Measurements from ENCODE around the gene XXYLT1.

Gene XXYLT1

DNA sequence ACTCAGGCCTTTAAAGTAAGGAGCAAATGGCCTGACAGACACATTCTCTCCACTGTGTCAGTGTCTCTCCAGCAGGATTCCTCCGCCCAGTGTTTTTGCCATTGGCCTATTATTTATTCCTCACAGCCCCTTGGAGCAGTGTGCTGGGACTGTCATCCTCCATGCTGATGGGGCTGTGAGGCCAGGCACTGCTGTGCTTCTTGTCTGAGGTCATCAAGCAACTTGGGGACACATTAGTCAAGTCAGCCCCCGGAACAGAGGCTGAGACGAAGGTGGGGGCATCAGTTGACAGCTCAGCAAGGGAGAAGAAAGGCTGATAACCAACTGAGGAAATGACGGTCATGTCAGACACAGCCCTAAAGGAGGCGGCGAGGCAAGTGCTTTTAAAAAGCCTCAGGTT, 67.4 kb downstream of the XXYLT1 start:
- peaks cover 35% of the 10 kb centered on the region for H3K4me1 ChIP-seq (ENCODE audit: control insufficient read depth, insufficient read depth, low read length, unreplicated experiment)
- no peaks in the 10 kb centered on the region for H3K27me3 ChIP-seq (ENCODE audit: insufficient read depth, low read length)
- H2AFZ ChIP-seq (ENCODE audit: low read length, unreplicated experiment): no peak overlapping the region
- peaks cover 12% of the 10 kb centered on the region for H3K79me2 ChIP-seq (ENCODE audit: control insufficient read depth, insufficient read depth, low read length, unreplicated experiment)
- no peaks in the 10 kb centered on the region for H3K36me3 ChIP-seq (ENCODE audit: insufficient read depth, low read length)
- H3K4me3 ChIP-seq (ENCODE audit: low read depth, low read length): no peak overlapping the region
- H3K27ac ChIP-seq (ENCODE audit: low read depth, low read length): peak overlapping the region; percentile 8; the same call in 1 of the 2 replicates

DNA sequence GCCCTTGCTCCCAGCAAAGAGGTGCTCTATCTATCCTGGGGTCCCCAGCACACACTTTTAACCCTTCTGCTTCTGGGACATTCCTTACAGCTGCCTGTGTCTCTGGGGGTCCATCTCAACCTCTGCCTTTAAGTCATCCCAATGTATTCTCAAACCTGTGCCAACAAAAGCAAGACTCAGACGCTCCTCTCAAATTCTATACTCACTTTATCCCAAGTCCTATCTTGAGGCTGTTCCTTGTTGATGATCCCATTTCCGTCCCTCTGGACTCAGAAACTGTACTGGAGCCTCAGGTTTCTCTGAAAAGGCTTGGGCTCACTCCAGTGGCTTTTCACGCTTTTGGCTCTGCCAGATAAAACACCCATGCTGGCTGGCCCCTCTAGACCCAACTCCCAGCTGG, 69.7 kb downstream of the XXYLT1 start:
- H3K79me2 ChIP-seq (ENCODE audit: control insufficient read depth, insufficient read depth, low read length, unreplicated experiment): peaks cover 5% of the 10 kb centered on the region
- no peaks in the 10 kb centered on the region for H3K36me3 ChIP-seq (ENCODE audit: insufficient read depth, low read length)
- H3K4me1 ChIP-seq (ENCODE audit: control insufficient read depth, insufficient read depth, low read length, unreplicated experiment): peaks cover 46% of the 10 kb centered on the region
- no peak overlapping the region for H3K27ac ChIP-seq (ENCODE audit: low read depth, low read length)
- H3K27me3 ChIP-seq (ENCODE audit: insufficient read depth, low read length): no peaks in the 10 kb centered on the region
- no peak overlapping the region for H2AFZ ChIP-seq (ENCODE audit: low read length, unreplicated experiment)
- no peak overlapping the region for H3K4me3 ChIP-seq (ENCODE audit: low read depth, low read length)

DNA sequence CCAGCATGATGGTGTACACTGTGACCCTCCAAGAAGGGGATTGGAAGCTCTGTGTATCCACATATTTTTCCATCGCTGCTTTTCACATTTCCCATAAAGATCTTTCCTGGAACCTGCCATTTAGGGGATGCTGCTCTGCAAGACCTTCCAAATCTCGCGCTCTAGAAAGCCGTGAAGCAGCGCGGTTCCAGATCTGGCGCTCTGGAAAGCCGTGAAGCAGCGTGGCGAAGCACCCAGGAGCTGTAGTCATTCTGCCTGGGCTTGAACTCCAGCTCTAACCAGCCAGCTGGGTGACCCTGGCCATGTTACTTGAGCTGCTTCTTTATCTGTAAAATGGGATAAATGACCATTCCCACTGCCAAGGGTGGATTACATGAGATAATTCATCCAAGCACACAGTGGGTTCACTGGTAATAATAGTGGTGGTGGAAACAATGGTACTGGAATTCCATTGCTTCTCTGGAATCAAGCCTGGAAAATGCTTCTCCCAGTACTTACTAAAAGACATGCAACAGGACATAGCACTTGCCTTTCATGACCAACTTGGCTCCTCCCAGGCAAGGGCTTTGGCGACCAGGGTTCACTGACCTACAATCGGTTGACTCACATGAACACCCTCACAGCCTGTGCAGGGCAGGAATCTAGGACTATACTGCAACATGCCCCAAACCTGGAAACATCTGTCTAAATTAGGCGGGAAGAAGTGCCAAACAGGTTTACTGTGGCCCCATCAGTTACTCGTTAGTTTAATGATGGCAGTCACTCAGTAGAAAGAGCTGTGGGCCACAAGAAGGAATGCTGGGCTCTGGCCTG, 70.7 kb downstream of the XXYLT1 start:
- no peak overlapping the region for H3K4me3 ChIP-seq (ENCODE audit: low read depth, low read length)
- H3K27ac ChIP-seq (ENCODE audit: low read depth, low read length): no peak overlapping the region
- peaks cover 51% of the 10 kb centered on the region for H3K4me1 ChIP-seq (ENCODE audit: control insufficient read depth, insufficient read depth, low read length, unreplicated experiment)
- H3K79me2 ChIP-seq (ENCODE audit: control insufficient read depth, insufficient read depth, low read length, unreplicated experiment): peaks cover 5% of the 10 kb centered on the region
- no peaks in the 10 kb centered on the region for H3K27me3 ChIP-seq (ENCODE audit: insufficient read depth, low read length)
- H2AFZ ChIP-seq (ENCODE audit: low read length, unreplicated experiment): no peak overlapping the region
- H3K36me3 ChIP-seq (ENCODE audit: insufficient read depth, low read length): no peaks in the 10 kb centered on the region

GRCh38 chr3:195198426-195199346, 72.3 kb downstream of the XXYLT1 start:
- no peaks in the 10 kb centered on the region for H3K36me3 ChIP-seq (ENCODE audit: insufficient read depth, low read length)
- no peaks in the 10 kb centered on the region for H3K27me3 ChIP-seq (ENCODE audit: insufficient read depth, low read length)
- H3K27ac ChIP-seq (ENCODE audit: low read depth, low read length): peak overlapping the region; percentile 90
- H3K4me1 ChIP-seq (ENCODE audit: control insufficient read depth, insufficient read depth, low read length, unreplicated experiment): peaks cover 49% of the 10 kb centered on the region
- H3K79me2 ChIP-seq (ENCODE audit: control insufficient read depth, insufficient read depth, low read length, unreplicated experiment): peaks cover 8% of the 10 kb centered on the region
- peak overlapping the region; percentile 61 for H2AFZ ChIP-seq (ENCODE audit: low read length, unreplicated experiment)
- no peak overlapping the region for H3K4me3 ChIP-seq (ENCODE audit: low read depth, low read length)

DNA sequence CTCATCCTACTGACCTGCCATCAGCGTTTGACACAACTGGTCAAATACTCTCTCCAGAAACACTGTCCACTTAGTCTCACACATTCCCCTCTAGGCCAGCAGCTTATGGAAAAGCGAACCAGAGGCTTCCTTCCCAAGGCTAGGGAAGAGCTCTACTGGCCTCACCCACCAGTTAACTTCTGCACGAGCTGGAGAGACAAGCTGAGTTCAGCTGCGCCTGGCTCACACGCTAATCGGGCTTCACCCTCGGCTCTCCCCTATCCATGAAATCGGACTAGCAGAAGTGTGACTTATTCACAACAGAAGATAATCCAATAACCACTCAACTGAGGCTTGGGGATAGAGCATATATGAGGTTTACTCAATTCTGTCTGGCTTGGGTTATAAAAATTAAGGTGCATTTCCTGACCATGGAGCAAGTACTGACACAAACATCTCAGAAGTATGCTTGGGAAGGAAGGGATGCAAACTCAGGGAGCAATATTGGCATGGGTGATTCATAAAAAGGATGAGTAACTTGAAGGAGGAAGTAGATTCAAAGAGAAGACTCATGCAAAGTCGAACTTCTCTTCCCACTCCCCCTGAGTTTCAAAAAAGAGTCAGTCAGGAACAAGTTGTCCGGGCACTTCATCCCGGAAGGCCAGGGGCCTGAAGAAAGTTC, 73.1 kb downstream of the XXYLT1 start:
- Histone ChIP-seq H3K27me3 (ENCODE audit: insufficient read depth, low read length) (no peaks in the 10 kb centered on the region), H3K4me1 (ENCODE audit: control insufficient read depth, insufficient read depth, low read length, unreplicated experiment) (peaks cover 49% of the 10 kb centered on the region), H3K36me3 (ENCODE audit: insufficient read depth, low read length) (no peaks in the 10 kb centered on the region), H3K4me3 (ENCODE audit: low read depth, low read length) (peak overlapping the region; percentile 46; the same call in 1 of the 2 replicates), H3K79me2 (ENCODE audit: control insufficient read depth, insufficient read depth, low read length, unreplicated experiment) (peaks cover 8% of the 10 kb centered on the region), H2AFZ (ENCODE audit: low read length, unreplicated experiment) (peak overlapping the region; percentile 61), H3K27ac (ENCODE audit: low read depth, low read length) (peak overlapping the region; percentile 90)

DNA sequence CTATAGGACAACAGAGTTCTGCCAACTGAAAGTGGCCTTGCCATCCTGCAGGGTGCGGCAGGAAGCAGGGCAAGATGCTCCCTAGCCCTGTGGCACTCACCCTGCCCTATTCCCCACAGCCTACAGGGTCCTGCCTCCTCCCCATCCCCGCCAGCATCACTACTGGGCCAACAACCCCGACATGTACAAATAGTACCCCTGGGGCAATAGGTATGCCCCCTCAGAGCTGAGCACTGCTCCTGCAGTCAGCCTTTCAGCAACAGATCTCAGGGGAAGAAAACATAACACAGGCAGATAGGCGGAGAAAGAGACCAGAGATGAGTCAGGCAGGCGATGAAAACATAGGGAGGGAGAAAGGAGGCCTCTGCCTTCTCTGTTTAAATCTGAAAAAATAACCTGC, 74.7 kb downstream of the XXYLT1 start:
- Histone ChIP-seq H3K27ac (ENCODE audit: low read depth, low read length) (peak overlapping the region; percentile 74), H3K36me3 (ENCODE audit: insufficient read depth, low read length) (peaks cover 8% of the 10 kb centered on the region), H2AFZ (ENCODE audit: low read length, unreplicated experiment) (peak overlapping the region; percentile 56), H3K4me1 (ENCODE audit: control insufficient read depth, insufficient read depth, low read length, unreplicated experiment) (peaks cover 45% of the 10 kb centered on the region), H3K27me3 (ENCODE audit: insufficient read depth, low read length) (no peaks in the 10 kb centered on the region), H3K79me2 (ENCODE audit: control insufficient read depth, insufficient read depth, low read length, unreplicated experiment) (peaks cover 8% of the 10 kb centered on the region), H3K4me3 (ENCODE audit: low read depth, low read length) (no peak overlapping the region; the same call in 1 of the 2 replicates)

DNA sequence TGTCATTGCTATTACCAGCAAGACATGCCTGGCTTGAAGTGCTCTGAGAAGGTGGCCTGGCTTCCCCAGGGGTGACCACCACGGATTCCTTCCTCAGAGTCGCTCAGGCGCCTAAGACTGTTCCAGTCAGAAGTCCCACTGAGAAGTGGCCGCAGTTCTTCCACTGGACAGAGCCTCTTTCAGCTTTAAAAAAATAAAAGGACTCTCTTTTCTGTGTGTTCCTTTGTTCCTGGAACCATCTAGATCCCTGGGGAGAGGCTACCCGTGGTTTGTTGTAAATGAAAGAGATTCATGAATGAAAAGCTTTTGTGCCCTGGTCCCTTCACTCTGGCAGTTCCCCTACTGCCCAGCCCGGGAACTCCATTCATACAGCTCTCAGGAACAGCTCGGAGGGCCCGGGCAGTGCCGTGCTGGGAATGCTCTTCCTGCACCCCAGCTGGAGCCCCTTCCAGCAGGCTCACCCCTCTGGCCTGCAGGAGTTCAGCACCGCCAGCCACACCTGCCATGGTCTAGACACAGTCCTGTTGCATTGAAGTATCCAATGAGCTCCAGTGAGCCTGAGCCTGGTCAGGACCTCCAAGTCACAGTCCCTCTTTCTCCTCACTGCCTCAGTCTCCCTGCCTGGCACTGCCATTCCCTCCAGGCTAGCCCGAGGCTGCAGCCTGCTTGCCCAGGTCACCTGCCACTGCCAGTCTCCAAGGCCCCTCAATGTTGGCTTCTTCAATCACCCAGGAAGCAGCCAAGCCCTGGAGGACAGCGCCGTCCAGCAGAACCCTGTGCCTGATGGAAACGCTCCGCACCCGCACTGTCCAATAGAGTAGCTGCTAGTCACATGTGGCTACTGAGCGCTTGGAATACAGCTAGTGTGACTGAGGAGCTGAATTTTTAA, 75.4 kb downstream of the XXYLT1 start:
- Histone ChIP-seq H3K27ac (ENCODE audit: low read depth, low read length) (peak overlapping the region; percentile 74; the same call in 1 of the 2 replicates), H3K4me1 (ENCODE audit: control insufficient read depth, insufficient read depth, low read length, unreplicated experiment) (peaks cover 43% of the 10 kb centered on the region), H3K36me3 (ENCODE audit: insufficient read depth, low read length) (peaks cover 8% of the 10 kb centered on the region), H3K79me2 (ENCODE audit: control insufficient read depth, insufficient read depth, low read length, unreplicated experiment) (peaks cover 8% of the 10 kb centered on the region), H2AFZ (ENCODE audit: low read length, unreplicated experiment) (no peak overlapping the region), H3K4me3 (ENCODE audit: low read depth, low read length) (no peak overlapping the region), H3K27me3 (ENCODE audit: insufficient read depth, low read length) (no peaks in the 10 kb centered on the region)

DNA sequence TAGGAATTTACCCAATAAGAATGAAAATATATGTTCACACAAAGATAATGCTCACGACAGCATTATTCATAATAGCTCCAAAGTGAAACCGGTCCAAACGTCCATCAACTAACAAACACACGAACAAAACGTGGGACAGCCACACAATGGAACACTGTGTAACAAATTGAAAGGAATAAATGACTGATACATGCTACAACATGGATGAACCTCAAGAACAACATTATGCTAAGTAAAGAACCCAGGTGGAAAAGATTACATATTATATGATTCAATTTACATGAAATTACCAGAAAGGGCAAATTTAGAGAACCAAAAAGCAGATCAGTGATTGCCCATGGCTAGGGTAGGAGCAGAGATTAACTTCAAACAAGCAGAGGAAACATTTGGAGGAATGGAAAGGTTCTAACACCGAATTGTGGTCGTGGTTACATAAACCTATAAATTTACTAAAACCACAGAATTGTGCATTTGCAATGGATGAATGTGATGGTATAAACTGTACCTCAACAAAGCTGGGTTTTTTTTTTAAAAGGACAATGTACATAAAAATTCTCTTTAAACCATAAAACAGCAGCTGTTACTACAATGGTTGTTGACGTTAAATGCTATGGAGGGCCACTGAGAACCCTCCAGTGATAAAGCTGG, 76.3 kb downstream of the XXYLT1 start:
- Histone ChIP-seq H3K4me3 (ENCODE audit: low read depth, low read length) (peak overlapping the region; percentile 5; the same call in 1 of the 2 replicates), H2AFZ (ENCODE audit: low read length, unreplicated experiment) (no peak overlapping the region), H3K36me3 (ENCODE audit: insufficient read depth, low read length) (peaks cover 8% of the 10 kb centered on the region), H3K79me2 (ENCODE audit: control insufficient read depth, insufficient read depth, low read length, unreplicated experiment) (peaks cover 10% of the 10 kb centered on the region), H3K4me1 (ENCODE audit: control insufficient read depth, insufficient read depth, low read length, unreplicated experiment) (peaks cover 43% of the 10 kb centered on the region), H3K27ac (ENCODE audit: low read depth, low read length) (no peak overlapping the region), H3K27me3 (ENCODE audit: insufficient read depth, low read length) (no peaks in the 10 kb centered on the region)

DNA sequence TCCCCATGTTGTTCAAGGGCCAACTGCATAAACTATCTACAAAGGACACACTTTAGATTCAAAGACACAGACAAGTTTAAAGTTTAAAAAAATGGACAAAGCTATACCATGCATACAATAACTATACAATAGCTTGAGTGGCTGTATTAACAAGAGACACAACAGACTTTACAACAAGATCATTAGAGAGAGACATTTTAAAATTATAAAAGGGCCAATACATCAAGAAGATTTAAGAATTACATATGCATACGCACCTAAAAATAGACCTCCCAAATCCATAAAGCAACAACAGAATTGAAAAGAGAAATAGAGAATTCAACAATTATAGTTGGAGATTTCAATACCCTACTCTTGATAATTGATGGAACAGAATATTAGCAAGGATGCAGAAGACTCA, 79.4 kb downstream of the XXYLT1 start:
- Histone ChIP-seq H3K4me1 (ENCODE audit: control insufficient read depth, insufficient read depth, low read length, unreplicated experiment) (peaks cover 32% of the 10 kb centered on the region), H3K79me2 (ENCODE audit: control insufficient read depth, insufficient read depth, low read length, unreplicated experiment) (peaks cover 21% of the 10 kb centered on the region)

More for the DNA sequence above, 79.4 kb downstream of the XXYLT1 start:
- Histone ChIP-seq H3K27ac (ENCODE audit: low read depth, low read length) (no peak overlapping the region), H3K36me3 (ENCODE audit: insufficient read depth, low read length) (peaks cover 8% of the 10 kb centered on the region), H3K4me3 (ENCODE audit: low read depth, low read length) (no peak overlapping the region), H3K27me3 (ENCODE audit: insufficient read depth, low read length) (no peaks in the 10 kb centered on the region), H2AFZ (ENCODE audit: low read length, unreplicated experiment) (no peak overlapping the region)

Data from ACC112 (cell line).